Smooth muscle cell of the pulmonary artery (primary cell): ENCODE measurements around the gene SMAD3. TPM values are rescaled to one million over a fixed set of nuclear protein-coding genes. Genes with fewer than 3 reads are reported as not detected.

Source experiments
- total RNA-seq: library from RNA; depleted of rRNA; stranded (reverse); fragments of >200 nt; gene quantifications from 2 replicates; pipeline ENCODE4 v1.2.3, GENCODE V29; 2014

The SMAD3 gene
- 57.0 and 58.3 TPM in 2 replicates for total RNA-seq

DNA sequence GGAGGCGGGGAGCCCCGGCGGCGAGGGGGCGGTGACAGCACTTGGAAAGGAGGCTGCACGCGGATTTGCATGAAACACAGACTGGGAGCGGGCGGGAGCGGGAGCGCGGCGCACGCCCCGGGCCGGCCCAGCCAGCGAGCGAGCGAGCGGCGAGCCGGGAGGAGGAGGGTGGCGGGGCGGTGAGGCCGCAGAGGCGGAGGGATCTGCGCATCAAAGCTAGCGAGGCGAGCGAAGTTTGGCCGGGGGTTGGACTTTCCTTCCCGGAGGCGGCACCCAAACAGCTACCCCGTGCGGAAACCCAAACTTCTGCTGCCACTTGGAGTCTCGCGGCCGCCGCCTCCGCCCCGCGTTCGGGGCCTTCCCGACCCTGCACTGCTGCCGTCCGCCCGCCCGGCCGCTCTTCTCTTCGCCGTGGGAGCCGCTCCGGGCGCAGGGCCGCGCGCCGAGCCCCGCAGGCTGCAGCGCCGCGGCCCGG lies at the start of gene SMAD3:
Gene SMAD3, plus strand, starts transcription at position 72 of the 475 bp plus-strand sequence. CDS start 553 bp downstream, outside the sequence.

Other genes with a start within 250 kb of the SMAD3 start
- 43.0 and 51.4 TPM in 2 replicates for gene AAGAB, start 189.1 kb downstream of the SMAD3 start, total RNA-seq
- 4.0 and 5.0 TPM in 2 replicates for gene IQCH, start 189.2 kb downstream of the SMAD3 start, total RNA-seq